ENCODE data around the gene GSTT2.
"Not testable (repeated sequence)": the region's sequence is repeated elsewhere in the genome, so short reads cannot be mapped to it uniquely, and the experiment has no call there.

DNA sequence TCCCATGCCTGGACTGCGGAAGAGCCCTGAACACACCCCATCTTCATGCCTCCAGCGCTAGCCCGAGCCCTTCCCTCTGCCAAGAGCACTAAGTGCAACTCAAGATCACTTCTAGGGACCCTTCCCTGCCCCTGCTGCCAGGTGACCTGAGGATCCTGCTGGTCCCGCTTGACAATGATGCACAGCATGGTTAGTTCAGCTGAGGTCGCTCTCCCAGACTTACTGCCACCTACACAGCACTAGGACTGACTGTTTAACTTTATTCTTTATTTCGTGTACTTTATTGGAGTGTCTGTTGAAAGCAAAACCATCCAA is 25.0 kb upstream of the GSTT2 start:
- not testable (repeated sequence) for TF ChIP-seq CTCF (IDR thresholded peaks at IDR 0.05); EZH2 (IDR thresholded peaks at IDR 0.05; ENCODE audit: borderline replicate concordance, insufficient read depth, low read depth, low read length, poor library complexity, severe bottlenecking)

Measured in B cell (primary cell).